Ishikawa (cell line): ENCODE measurements around the gene MPL.

Experiments
- CEBPB ChIP-seq: IDR thresholded peaks from 2 replicates; pipeline ENCODE4 v1.6.1; 2012
- CREB1 ChIP-seq: IDR thresholded peaks from 2 replicates; pipeline ENCODE4 v1.6.1; 2012; ENCODE audit warnings: low read depth
- EGR1 ChIP-seq: IDR thresholded peaks from 2 replicates; pipeline ENCODE4 v1.6.1; 2012
- EP300 ChIP-seq: IDR thresholded peaks from 2 replicates; pipeline ENCODE4 v1.6.1; 2012; ENCODE audit warnings: borderline replicate concordance
- FOXM1 ChIP-seq: IDR thresholded peaks from 2 replicates; pipeline ENCODE4 v1.6.1; 2012; ENCODE audit warnings: low read depth, borderline replicate concordance
- MAX ChIP-seq: IDR thresholded peaks from 2 replicates; pipeline ENCODE4 v1.6.1; 2012
- NFIC ChIP-seq: IDR thresholded peaks from 2 replicates; pipeline ENCODE4 v1.6.1; 2012
- RAD21 ChIP-seq: IDR thresholded peaks from 2 replicates; pipeline ENCODE4 v1.6.1; 2012; ENCODE audit warnings: low read depth
- REST ChIP-seq: IDR thresholded peaks from 2 replicates; pipeline ENCODE4 v1.6.1; 2012; ENCODE audit warnings: low read depth, mild to moderate bottlenecking
- TAF1 ChIP-seq: IDR thresholded peaks from 2 replicates; pipeline ENCODE4 v1.6.1; 2012; ENCODE audit warnings: low read depth, mild to moderate bottlenecking
- TCF12 ChIP-seq: IDR thresholded peaks from 2 replicates; pipeline ENCODE4 v1.6.1; 2012; ENCODE audit warnings: low read depth
- TEAD4 ChIP-seq: IDR thresholded peaks from 2 replicates; pipeline ENCODE4 v1.6.1; 2012
- USF1 ChIP-seq: IDR thresholded peaks from 2 replicates; pipeline ENCODE4 v1.6.1; 2012
- YY1 ChIP-seq: IDR thresholded peaks from 2 replicates; pipeline ENCODE4 v1.6.1; 2012; ENCODE audit warnings: low read depth
- ZBTB7A ChIP-seq: IDR thresholded peaks from 2 replicates; pipeline ENCODE4 v1.6.1; 2012; ENCODE audit warnings: low read depth

MPL gene

GRCh38 chr1:43302721-43303470 lies 34.7 kb upstream of the MPL start:
- TF ChIP-seq TEAD4 (no peak), FOXM1 (no peak), YY1 (no peak), NFIC (no peak), REST (no peak), TCF12 (no peak), RAD21 (no peak)

- no peak for TF ChIP-seq REST
- TF ChIP-seq YY1 = no peak
- no peak for TF ChIP-seq ZBTB7A
- no peak for TF ChIP-seq TEAD4
- TF ChIP-seq CREB1 = no peak
- TF ChIP-seq TAF1 = no peak
- no peak for TF ChIP-seq RAD21
- no peak for TF ChIP-seq MAX
- no peak for TF ChIP-seq TCF12
- no peak for TF ChIP-seq FOXM1
- no peak for TF ChIP-seq CEBPB
Observed at GRCh38 chr1:43303471-43304313, 33.9 kb upstream of the MPL start.

GRCh38 chr1:43304314-43304681 lies 33.3 kb upstream of the MPL start:
- TF ChIP-seq NFIC (no peak), FOXM1 (no peak), REST (no peak), MAX (no peak), TEAD4 (no peak), ZBTB7A (no peak), EGR1 (no peak), EP300 (no peak), USF1 (no peak), CEBPB (no peak), CREB1 (no peak), TCF12 (no peak), YY1 (no peak), TAF1 (no peak), RAD21 (no peak)

GRCh38 chr1:43304771-43305300 lies 32.8 kb upstream of the MPL start:
- TF ChIP-seq TCF12 = no peak
- no peak for TF ChIP-seq YY1
- no peak for TF ChIP-seq TEAD4
- no peak for TF ChIP-seq RAD21
- no peak for TF ChIP-seq ZBTB7A
- TF ChIP-seq TAF1 = no peak
- TF ChIP-seq USF1 = no peak
- no peak for TF ChIP-seq EGR1
- TF ChIP-seq REST = no peak
- TF ChIP-seq MAX = no peak
- no peak for TF ChIP-seq NFIC
- TF ChIP-seq CEBPB = no peak
- TF ChIP-seq CREB1 = no peak
- no peak for TF ChIP-seq FOXM1
- no peak for TF ChIP-seq EP300
